Measurements from ENCODE around the gene CFAP410.
"Not testable (repeated sequence)": the region's sequence is repeated elsewhere in the genome, so short reads cannot be mapped to it uniquely, and the experiment has no call there.

CFAP410 gene

DNA sequence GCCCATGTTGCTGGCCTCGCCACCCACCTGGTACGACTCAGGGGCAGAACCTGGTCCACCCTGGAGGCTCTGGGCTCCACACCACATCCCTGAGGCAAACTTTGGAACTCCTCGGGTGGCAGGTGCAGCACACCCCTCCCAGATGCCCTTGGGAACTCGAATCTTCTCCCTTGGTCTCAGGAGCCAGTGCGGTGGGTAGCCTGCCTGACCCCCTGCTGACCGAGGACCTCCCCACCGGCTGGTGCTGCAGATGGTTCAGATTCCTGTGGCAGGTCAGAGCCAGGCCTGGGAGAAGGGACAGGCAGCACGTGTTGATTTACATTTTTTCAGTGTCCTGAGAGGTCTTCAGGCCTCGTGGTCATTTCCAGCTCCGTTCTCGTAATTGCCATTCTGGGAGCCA lies 6.3 kb upstream of the CFAP410 start:
- H3K23ac ChIP-seq (ENCODE audit: low read depth, low read length, poor library complexity): no peak overlapping the region
- no peaks in the 10 kb centered on the region for H3K79me1 ChIP-seq (ENCODE audit: low read depth, low read length)
- peak overlapping the region; percentile 64 for H4K91ac ChIP-seq (ENCODE audit: low read depth, low read length, poor library complexity)
- H3K9ac ChIP-seq (ENCODE audit: low read depth, low read length, poor library complexity): peak overlapping the region; percentile 27
- no peaks in the 10 kb centered on the region for H3K36me3 ChIP-seq (replicated peaks in 1 of 2; ENCODE audit: control insufficient read depth in 2 of 2, insufficient read depth in 2 of 2, low read length in 2 of 2)
- DNase-seq (ENCODE audit: low spot score): no peak
- H3K4ac ChIP-seq (ENCODE audit: low read length): no peak overlapping the region
- peak overlapping the region; percentile 50 for H4K8ac ChIP-seq (ENCODE audit: low read depth, low read length)
- peaks cover 2 to 15% (median 8%) of the 10 kb centered on the region in 3 experiments for H3K27me3 ChIP-seq (ENCODE audit: control insufficient read depth in 3 of 3, insufficient read depth in 3 of 3, low read depth in 1 of 3, low read length in 3 of 3)
- H3K27ac ChIP-seq (replicated peaks; ENCODE audit: low read length): no peak overlapping the region
- H3K4me1 ChIP-seq (ENCODE audit: control insufficient read depth in 2 of 2, insufficient read depth in 1 of 2, low read depth in 1 of 2, low read length in 2 of 2): no peaks in the 10 kb centered on the region
- no CpG with 5 or more reads among the region's 11 CpGs for WGBS, 2 donors (ENCODE audit: extremely low coverage in 2 of 2, insufficient read length in 2 of 2, insufficient replicate concordance in 1 of 2)
- H2BK5ac ChIP-seq (ENCODE audit: low read length): peak overlapping the region; percentile 21
- no peak overlapping the region for H3K14ac ChIP-seq (ENCODE audit: low read length)
- peak overlapping the region; percentile 80 for H2AFZ ChIP-seq (ENCODE audit: low read length)
- no peaks in the 10 kb centered on the region for H3K9me3 ChIP-seq (replicated peaks in 1 of 2; ENCODE audit: control insufficient read depth in 2 of 2, insufficient read depth in 1 of 2, low read depth in 1 of 2, low read length in 2 of 2)
- H2BK12ac ChIP-seq (ENCODE audit: low read length): no peak overlapping the region
- H2BK15ac ChIP-seq (ENCODE audit: low read length): no peak overlapping the region
- H2AK5ac ChIP-seq (ENCODE audit: low read depth, low read length): peak overlapping the region; percentile 56
- no peak overlapping the region for H2BK120ac ChIP-seq (ENCODE audit: low read depth, low read length)
- no peak overlapping the region for H3K4me2 ChIP-seq (ENCODE audit: insufficient read depth, low read length, poor library complexity, severe bottlenecking)
- no peak overlapping the region for H3K4me3 ChIP-seq (ENCODE audit: low read length in 2 of 2)
- H3K18ac ChIP-seq (ENCODE audit: low read length): peak overlapping the region; percentile 18

DNA sequence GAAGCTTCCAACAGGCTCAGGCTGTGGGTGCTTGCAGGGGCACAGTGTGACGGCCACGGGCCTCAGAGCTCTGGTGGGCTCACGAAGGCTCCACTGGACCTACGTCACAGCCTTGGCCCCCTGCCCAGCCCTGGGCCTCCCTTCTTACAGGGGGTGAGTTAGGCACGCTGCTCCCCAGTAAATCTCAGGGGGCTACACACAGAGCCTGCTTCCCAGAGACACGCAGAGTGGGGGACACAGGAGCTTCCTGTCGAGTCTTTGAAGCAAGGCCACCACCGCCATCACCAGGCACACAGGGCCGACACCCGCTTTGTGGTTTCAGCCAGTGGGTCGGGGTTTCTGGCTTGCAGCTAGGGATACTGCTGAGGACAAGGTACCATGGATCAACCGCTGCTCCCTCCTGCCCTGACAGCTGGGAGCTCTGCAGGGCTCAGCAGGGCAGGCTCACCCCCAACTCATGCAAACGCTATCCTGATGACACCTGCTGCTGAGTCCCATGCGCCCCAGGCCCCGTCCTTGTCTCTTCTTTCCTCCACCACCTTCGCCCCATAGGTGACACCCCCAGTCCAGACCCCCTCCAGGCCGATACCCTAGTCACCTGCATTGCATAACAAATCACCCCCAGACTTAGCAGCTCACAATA lies 5.5 kb upstream of the CFAP410 start:
- Histone ChIP-seq H3K4ac (ENCODE audit: low read length) (no peak overlapping the region), H3K4me3 (ENCODE audit: low read length in 2 of 2) (no peak overlapping the region), H3K27ac (replicated peaks; ENCODE audit: low read length) (no peak overlapping the region), H2BK120ac (ENCODE audit: low read depth, low read length) (no peak overlapping the region), H3K23ac (ENCODE audit: low read depth, low read length, poor library complexity) (peak overlapping the region; percentile 83), H3K9ac (ENCODE audit: low read depth, low read length, poor library complexity) (peak overlapping the region; percentile 37), H2AK5ac (ENCODE audit: low read depth, low read length) (peak overlapping the region; percentile 74), H2BK5ac (ENCODE audit: low read length) (no peak overlapping the region), H2BK12ac (ENCODE audit: low read length) (peak overlapping the region; percentile 48), H2AFZ (ENCODE audit: low read length) (peak overlapping the region; percentile 80), H3K27me3 (ENCODE audit: control insufficient read depth in 3 of 3, insufficient read depth in 3 of 3, low read depth in 1 of 3, low read length in 3 of 3) (peaks cover 2 to 9% (median 8%) of the 10 kb centered on the region in 3 experiments), H3K14ac (ENCODE audit: low read length) (peak overlapping the region; percentile 60), H3K9me3 (replicated peaks in 1 of 2; ENCODE audit: control insufficient read depth in 2 of 2, insufficient read depth in 1 of 2, low read depth in 1 of 2, low read length in 2 of 2) (no peaks in the 10 kb centered on the region), H4K8ac (ENCODE audit: low read depth, low read length) (peak overlapping the region; percentile 27), H2BK15ac (ENCODE audit: low read length) (peak overlapping the region; percentile 56), H3K36me3 (replicated peaks in 1 of 2; ENCODE audit: control insufficient read depth in 2 of 2, insufficient read depth in 2 of 2, low read length in 2 of 2) (no peaks in the 10 kb centered on the region), H3K79me1 (ENCODE audit: low read depth, low read length) (no peaks in the 10 kb centered on the region), H3K18ac (ENCODE audit: low read length) (peak overlapping the region; percentile 52), H3K4me1 (ENCODE audit: control insufficient read depth in 2 of 2, insufficient read depth in 1 of 2, low read depth in 1 of 2, low read length in 2 of 2) (peaks cover 0 to 2% of the 10 kb centered on the region in 2 donors), H4K91ac (ENCODE audit: low read depth, low read length, poor library complexity) (no peak overlapping the region), H3K4me2 (ENCODE audit: insufficient read depth, low read length, poor library complexity, severe bottlenecking) (no peak overlapping the region)
- no CpG with 5 or more reads among the region's 17 CpGs for WGBS, 2 donors (ENCODE audit: extremely low coverage in 2 of 2, insufficient read length in 2 of 2, insufficient replicate concordance in 1 of 2)
- no peak for DNase-seq (ENCODE audit: low spot score)

DNA sequence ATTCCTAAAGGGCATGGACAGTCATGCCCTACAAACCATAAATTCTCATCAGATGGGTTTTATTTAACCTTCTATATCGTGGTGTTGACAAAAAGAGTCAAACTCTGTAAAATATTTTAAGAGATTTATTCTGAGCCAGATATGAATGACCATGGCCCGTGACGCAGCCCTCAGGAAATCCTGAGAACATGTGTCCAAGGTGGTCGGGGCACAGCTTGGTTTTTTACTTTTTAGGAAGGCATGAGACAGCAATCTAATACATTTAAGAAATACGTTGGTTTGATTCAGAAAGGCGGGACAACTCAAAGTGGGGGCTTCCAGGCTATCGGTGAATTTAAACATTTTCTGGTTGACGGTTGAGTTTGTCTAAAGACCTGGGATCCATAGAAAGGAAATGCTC lies 3.8 kb upstream of the CFAP410 start:
- H3K27ac ChIP-seq (replicated peaks; ENCODE audit: low read length); H3K4me3 ChIP-seq (ENCODE audit: low read length in 2 of 2); H3K18ac ChIP-seq (ENCODE audit: low read length); H3K14ac ChIP-seq (ENCODE audit: low read length); H2BK15ac ChIP-seq (ENCODE audit: low read length); H3K4ac ChIP-seq (ENCODE audit: low read length); H3K9ac ChIP-seq (ENCODE audit: low read depth, low read length, poor library complexity); H4K8ac ChIP-seq (ENCODE audit: low read depth, low read length); H3K4me2 ChIP-seq (ENCODE audit: insufficient read depth, low read length, poor library complexity, severe bottlenecking); H3K27me3 ChIP-seq (ENCODE audit: control insufficient read depth in 3 of 3, insufficient read depth in 3 of 3, low read depth in 1 of 3, low read length in 3 of 3); H3K23ac ChIP-seq (ENCODE audit: low read depth, low read length, poor library complexity); H3K9me3 ChIP-seq (replicated peaks in 1 of 2; ENCODE audit: control insufficient read depth in 2 of 2, insufficient read depth in 1 of 2, low read depth in 1 of 2, low read length in 2 of 2); H3K4me1 ChIP-seq (ENCODE audit: control insufficient read depth in 2 of 2, insufficient read depth in 1 of 2, low read depth in 1 of 2, low read length in 2 of 2); H2BK12ac ChIP-seq (ENCODE audit: low read length); H4K91ac ChIP-seq (ENCODE audit: low read depth, low read length, poor library complexity); H3K79me1 ChIP-seq (ENCODE audit: low read depth, low read length); H2BK5ac ChIP-seq (ENCODE audit: low read length); H3K36me3 ChIP-seq (replicated peaks in 1 of 2; ENCODE audit: control insufficient read depth in 2 of 2, insufficient read depth in 2 of 2, low read length in 2 of 2); H2BK120ac ChIP-seq (ENCODE audit: low read depth, low read length); H2AK5ac ChIP-seq (ENCODE audit: low read depth, low read length); DNase-seq (ENCODE audit: low spot score): not testable (repeated sequence)
- H2AFZ ChIP-seq (ENCODE audit: low read length): peak overlapping the region; percentile 15
- no CpG with 5 or more reads among the region's 8 CpGs for WGBS, 2 donors (ENCODE audit: extremely low coverage in 2 of 2, insufficient read length in 2 of 2, insufficient replicate concordance in 1 of 2)

DNA sequence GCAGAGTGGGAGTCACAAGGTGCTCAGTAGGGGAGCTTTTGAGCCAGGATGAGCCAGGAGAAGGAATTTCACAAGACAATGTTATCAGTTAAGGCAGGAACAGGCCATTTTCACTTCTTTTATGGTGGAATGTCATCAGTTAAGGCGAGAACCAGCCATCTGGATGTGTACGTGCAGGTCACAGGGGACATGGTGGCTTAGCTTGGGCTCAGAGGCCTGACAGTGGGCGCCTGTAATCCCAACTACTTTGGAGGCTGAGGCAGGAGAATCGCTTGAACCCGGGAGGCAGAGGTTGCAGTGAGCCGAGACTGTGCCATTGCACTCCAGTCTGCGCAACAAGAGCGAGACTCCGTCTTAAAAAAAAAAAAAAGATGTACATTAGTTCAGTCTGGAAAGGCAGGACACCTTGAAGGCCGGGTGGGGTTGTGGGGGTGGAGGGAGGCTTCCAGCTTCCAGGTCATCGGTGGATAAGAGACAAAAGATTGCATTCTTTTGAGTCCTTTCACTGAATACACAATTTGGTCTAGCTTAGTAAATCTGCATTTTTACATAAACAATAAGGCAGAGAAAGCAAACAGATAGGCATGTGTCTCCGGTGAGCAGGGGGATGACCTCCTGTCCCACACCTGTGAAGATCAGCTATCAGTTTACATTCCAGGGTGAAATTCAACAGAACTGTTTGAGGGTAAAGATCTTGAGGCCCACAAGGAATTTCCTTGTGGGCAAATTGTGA lies 2.7 kb upstream of the CFAP410 start:
- H2AFZ ChIP-seq (ENCODE audit: low read length): peak overlapping the region; percentile 15
- H3K9me3 ChIP-seq (replicated peaks in 1 of 2; ENCODE audit: control insufficient read depth in 2 of 2, insufficient read depth in 1 of 2, low read depth in 1 of 2, low read length in 2 of 2); H4K8ac ChIP-seq (ENCODE audit: low read depth, low read length); H3K27ac ChIP-seq (replicated peaks; ENCODE audit: low read length); H3K14ac ChIP-seq (ENCODE audit: low read length); DNase-seq (ENCODE audit: low spot score); H3K4me1 ChIP-seq (ENCODE audit: control insufficient read depth in 2 of 2, insufficient read depth in 1 of 2, low read depth in 1 of 2, low read length in 2 of 2); H2BK120ac ChIP-seq (ENCODE audit: low read depth, low read length); H3K4me2 ChIP-seq (ENCODE audit: insufficient read depth, low read length, poor library complexity, severe bottlenecking); H3K36me3 ChIP-seq (replicated peaks in 1 of 2; ENCODE audit: control insufficient read depth in 2 of 2, insufficient read depth in 2 of 2, low read length in 2 of 2); H3K79me1 ChIP-seq (ENCODE audit: low read depth, low read length); H2BK5ac ChIP-seq (ENCODE audit: low read length); H3K4me3 ChIP-seq (ENCODE audit: low read length in 2 of 2); H3K9ac ChIP-seq (ENCODE audit: low read depth, low read length, poor library complexity); H2AK5ac ChIP-seq (ENCODE audit: low read depth, low read length); H3K4ac ChIP-seq (ENCODE audit: low read length); H4K91ac ChIP-seq (ENCODE audit: low read depth, low read length, poor library complexity); H3K27me3 ChIP-seq (ENCODE audit: control insufficient read depth in 3 of 3, insufficient read depth in 3 of 3, low read depth in 1 of 3, low read length in 3 of 3); H2BK15ac ChIP-seq (ENCODE audit: low read length); H3K23ac ChIP-seq (ENCODE audit: low read depth, low read length, poor library complexity); H3K18ac ChIP-seq (ENCODE audit: low read length); H2BK12ac ChIP-seq (ENCODE audit: low read length): not testable (repeated sequence)
- no CpG with 5 or more reads among the region's 12 CpGs for WGBS, 2 donors (ENCODE audit: extremely low coverage in 2 of 2, insufficient read length in 2 of 2, insufficient replicate concordance in 1 of 2)

Data from neuronal stem cell (in vitro differentiated cells).